Measurements from ENCODE around the gene AKNA. TPM values are rescaled to one million over a fixed set of nuclear protein-coding genes. Genes with fewer than 3 reads are reported as not detected.
A peak's percentile ranks its signal among the peaks of the same experiment; 100 is the strongest.

Gene AKNA
- total RNA-seq, 1 donor from 2014 or later, result 11.4 TPM

GRCh38 chr9:114405294-114406034 is 17.7 kb upstream of the AKNA start:
- Mint-ChIP-seq H3K36me3 (no peaks in the 10 kb centered on the region), H3K4me3 (no peak overlapping the region), H3K9me3 (no peaks in the 10 kb centered on the region), H3K27ac (no peak overlapping the region), H3K4me1 (peaks cover 17% of the 10 kb centered on the region), H3K27me3 (ENCODE audit: insufficient read depth, low read depth) (peaks cover 14% of the 10 kb centered on the region)
- DNase-seq (ENCODE audit: low spot score), result peak; percentile 87
- H3K36me3 ChIP-seq, result no peaks in the 10 kb centered on the region
- no peak overlapping the region for H3K9ac ChIP-seq
- no peaks in the 10 kb centered on the region for H3K79me2 ChIP-seq (ENCODE audit: low read depth)
- H3K9me3 ChIP-seq (ENCODE audit: low read depth), result no peaks in the 10 kb centered on the region
- H3K4me1 ChIP-seq, result peaks cover 7% of the 10 kb centered on the region
- H3F3A ChIP-seq (ENCODE audit: low read depth), result no peaks in the 10 kb centered on the region
- TF ChIP-seq EZH2 (IDR thresholded peaks at IDR 0.05), result no peak
- TF ChIP-seq, protein P1, sequence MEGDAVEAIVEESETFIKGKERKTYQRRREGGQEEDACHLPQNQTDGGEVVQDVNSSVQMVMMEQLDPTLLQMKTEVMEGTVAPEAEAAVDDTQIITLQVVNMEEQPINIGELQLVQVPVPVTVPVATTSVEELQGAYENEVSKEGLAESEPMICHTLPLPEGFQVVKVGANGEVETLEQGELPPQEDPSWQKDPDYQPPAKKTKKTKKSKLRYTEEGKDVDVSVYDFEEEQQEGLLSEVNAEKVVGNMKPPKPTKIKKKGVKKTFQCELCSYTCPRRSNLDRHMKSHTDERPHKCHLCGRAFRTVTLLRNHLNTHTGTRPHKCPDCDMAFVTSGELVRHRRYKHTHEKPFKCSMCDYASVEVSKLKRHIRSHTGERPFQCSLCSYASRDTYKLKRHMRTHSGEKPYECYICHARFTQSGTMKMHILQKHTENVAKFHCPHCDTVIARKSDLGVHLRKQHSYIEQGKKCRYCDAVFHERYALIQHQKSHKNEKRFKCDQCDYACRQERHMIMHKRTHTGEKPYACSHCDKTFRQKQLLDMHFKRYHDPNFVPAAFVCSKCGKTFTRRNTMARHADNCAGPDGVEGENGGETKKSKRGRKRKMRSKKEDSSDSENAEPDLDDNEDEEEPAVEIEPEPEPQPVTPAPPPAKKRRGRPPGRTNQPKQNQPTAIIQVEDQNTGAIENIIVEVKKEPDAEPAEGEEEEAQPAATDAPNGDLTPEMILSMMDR (IDR thresholded peaks at IDR 0.05), result peak; percentile 85
- no peak for TF ChIP-seq EZH2phosphoT487 (IDR thresholded peaks at IDR 0.05)
- no peak overlapping the region for H3K27ac ChIP-seq
- H3K4me2 ChIP-seq, result no peak overlapping the region
- no peaks in the 10 kb centered on the region for H4K20me1 ChIP-seq (ENCODE audit: low read depth)
- no peak overlapping the region for H3K4me3 ChIP-seq
- no peaks in the 10 kb centered on the region for H3K27me3 ChIP-seq
- peak overlapping the region; percentile 26 for H2AFZ ChIP-seq (replicated peaks)

GRCh38 chr9:114404531-114404930 is 16.7 kb upstream of the AKNA start:
- H3K4me1 ChIP-seq, result peaks cover 7% of the 10 kb centered on the region
- no peak for TF ChIP-seq EZH2phosphoT487 (IDR thresholded peaks at IDR 0.05)
- TF ChIP-seq EZH2 (IDR thresholded peaks at IDR 0.05), result no peak
- TF ChIP-seq, protein P1 (IDR thresholded peaks at IDR 0.05), result no peak
- H3K4me1 Mint-ChIP-seq, result peaks cover 10% of the 10 kb centered on the region

DNA sequence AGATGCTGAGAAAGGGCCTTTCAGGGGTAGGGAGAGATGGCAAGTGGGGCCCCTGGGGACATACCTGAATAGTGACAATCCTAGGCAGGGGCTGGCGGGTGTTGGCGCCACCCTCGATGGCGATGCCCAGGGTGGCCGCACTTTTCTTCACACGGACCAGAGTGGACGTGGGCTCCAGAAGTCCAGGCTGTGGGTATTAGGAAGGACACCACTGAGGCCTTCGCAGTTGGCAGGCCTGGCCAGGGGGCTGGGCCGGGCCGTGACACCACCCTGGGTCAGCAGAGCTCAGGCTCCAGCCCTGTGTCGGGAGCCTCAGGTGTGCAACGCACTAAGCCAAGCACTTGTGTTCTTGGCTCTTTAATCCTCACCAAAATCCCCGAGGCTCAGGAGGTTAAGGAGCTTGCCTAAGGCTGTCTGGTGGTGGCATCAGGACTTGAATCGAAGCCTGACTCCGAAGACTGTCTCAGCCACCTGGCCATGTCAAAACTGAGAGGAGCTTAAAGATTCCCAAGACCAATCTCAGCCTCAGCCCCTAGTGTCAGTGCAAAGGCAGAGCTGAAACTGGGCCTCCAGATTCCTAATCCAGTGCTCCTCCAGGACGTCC is 15.5 kb upstream of the AKNA start:
- Histone ChIP-seq H3K27me3 (no peaks in the 10 kb centered on the region), H3K27ac (no peak overlapping the region), H3K36me3 (no peaks in the 10 kb centered on the region), H3K4me2 (no peak overlapping the region), H3K4me3 (no peak overlapping the region), H2AFZ (replicated peaks) (no peak overlapping the region), H3K4me1 (no peaks in the 10 kb centered on the region), H3K79me2 (ENCODE audit: low read depth) (no peaks in the 10 kb centered on the region), H4K20me1 (ENCODE audit: low read depth) (no peaks in the 10 kb centered on the region), H3F3A (ENCODE audit: low read depth) (no peaks in the 10 kb centered on the region), H3K9ac (no peak overlapping the region), H3K9me3 (ENCODE audit: low read depth) (no peaks in the 10 kb centered on the region)
- H3K9me3 Mint-ChIP-seq, result no peaks in the 10 kb centered on the region
- H3K36me3 Mint-ChIP-seq, result no peaks in the 10 kb centered on the region
- peaks cover 13% of the 10 kb centered on the region for H3K27me3 Mint-ChIP-seq (ENCODE audit: insufficient read depth, low read depth)
- no peak overlapping the region for H3K27ac Mint-ChIP-seq
- no peak for DNase-seq (ENCODE audit: low spot score)
- H3K4me1 Mint-ChIP-seq, result no peaks in the 10 kb centered on the region
- H3K4me3 Mint-ChIP-seq, result no peak overlapping the region
- TF ChIP-seq, protein P1 (IDR thresholded peaks at IDR 0.05), result no peak
- TF ChIP-seq EZH2phosphoT487 (IDR thresholded peaks at IDR 0.05) (no peak), EZH2 (IDR thresholded peaks at IDR 0.05) (no peak)

More at GRCh38 chr9:114404531-114404930, 16.7 kb upstream of the AKNA start:
- Histone ChIP-seq H3K36me3 (no peaks in the 10 kb centered on the region), H3K79me2 (ENCODE audit: low read depth) (no peaks in the 10 kb centered on the region), H3F3A (ENCODE audit: low read depth) (no peaks in the 10 kb centered on the region), H3K4me2 (no peak overlapping the region), H3K27me3 (no peaks in the 10 kb centered on the region), H3K4me3 (no peak overlapping the region), H3K27ac (no peak overlapping the region), H3K9ac (no peak overlapping the region), H3K9me3 (ENCODE audit: low read depth) (no peaks in the 10 kb centered on the region), H4K20me1 (ENCODE audit: low read depth) (no peaks in the 10 kb centered on the region), H2AFZ (replicated peaks) (no peak overlapping the region)
- H3K4me3 Mint-ChIP-seq, result no peak overlapping the region
- no peaks in the 10 kb centered on the region for H3K36me3 Mint-ChIP-seq
- no peak overlapping the region for H3K27ac Mint-ChIP-seq
- DNase-seq (ENCODE audit: low spot score), result no peak
- peaks cover 14% of the 10 kb centered on the region for H3K27me3 Mint-ChIP-seq (ENCODE audit: insufficient read depth, low read depth)
- no peaks in the 10 kb centered on the region for H3K9me3 Mint-ChIP-seq
